GM10847 (cell line): Measurements from ENCODE around the gene PPY.

Experiments
- POLR2A ChIP-seq: IDR thresholded peaks from 2 replicates; pipeline ENCODE4 v1.6.1; 2011; ENCODE audit not compliant: insufficient read length; ENCODE audit errors: extremely low read depth

The PPY gene

GRCh38 chr17:43974382-43975266 is 32.3 kb upstream of the PPY start:
- TF ChIP-seq POLR2A = no peak

- no peak for TF ChIP-seq POLR2A
Measured at GRCh38 chr17:43970366-43970765, 28.1 kb upstream of the PPY start.

GRCh38 chr17:43967251-43967875 is 25.1 kb upstream of the PPY start:
- TF ChIP-seq POLR2A = no peak

GRCh38 chr17:43966276-43966675 is 24.0 kb upstream of the PPY start:
- TF ChIP-seq POLR2A = no peak

GRCh38 chr17:43962479-43962878 is 20.2 kb upstream of the PPY start:
- no peak for TF ChIP-seq POLR2A

GRCh38 chr17:43961954-43962353 is 19.7 kb upstream of the PPY start:
- no peak for TF ChIP-seq POLR2A

- no peak for TF ChIP-seq POLR2A
Measured at GRCh38 chr17:43958748-43959352, 16.6 kb upstream of the PPY start.

GRCh38 chr17:43956222-43956621 is 13.9 kb upstream of the PPY start:
- TF ChIP-seq POLR2A = no peak

GRCh38 chr17:43953746-43954145 is 11.5 kb upstream of the PPY start, which contains the start of gene PYY:
Gene PYY (minus strand): TSS chr17:43953940. CDS start chr17:43953483, 457 bp downstream.
- no peak for TF ChIP-seq POLR2A

- no peak for TF ChIP-seq POLR2A
Measured at GRCh38 chr17:43952724-43953666, 10.7 kb upstream of the PPY start.

- TF ChIP-seq POLR2A = no peak
Measured at GRCh38 chr17:43952351-43952723, 10.1 kb upstream of the PPY start.

GRCh38 chr17:43951750-43952149 is 9.5 kb upstream of the PPY start:
- TF ChIP-seq POLR2A = no peak

- TF ChIP-seq POLR2A = no peak
Measured at GRCh38 chr17:43950554-43950953, 8.3 kb upstream of the PPY start.

GRCh38 chr17:43949781-43950180 is 7.5 kb upstream of the PPY start:
- TF ChIP-seq POLR2A = no peak

GRCh38 chr17:43946781-43947180 is 4.5 kb upstream of the PPY start:
- TF ChIP-seq POLR2A = no peak
